H1 (cell line): ENCODE data around the gene KLHL7. TPM values are rescaled to one million over a fixed set of nuclear protein-coding genes. Genes with fewer than 3 reads are reported as not detected.

Source experiments
- CTCF ChIA-PET: fragments of 300-600 bp; sonication (Branson Sonifier 250); formaldehyde crosslinking; loops from one replicate; lab custom pipeline; 2021; ENCODE audit not compliant: partially characterized antibody; lab: Charles Lee
- POLR2A ChIA-PET: fragments of 300-600 bp; sonication (Branson Sonifier 250); formaldehyde crosslinking; loops from one replicate; lab custom pipeline; 2021; ENCODE audit warnings: inconsistent platforms; ENCODE audit not compliant: partially characterized antibody; lab: Charles Lee
- DNase-seq, 2 experiments: peaks; one replicate each; pipeline versions ENCODE4 v3.0.0 to v3.0.0-alpha.2; 2010 to 2022; ENCODE audit warnings: low spot score in 2 of 2, low read depth in 1 of 2, mixed read lengths in 1 of 2
- FAIRE-seq: peaks from 2 replicates; lab custom pipeline; 2011; peaks lifted over from hg19 to GRCh38; lab: Jason Lieb, UNC
- H2AFZ ChIP-seq: 2 replicates; pipeline ENCODE4 v1.8.1; 2012; ENCODE audit warnings: low read length, inconsistent platforms
- H2AK5ac ChIP-seq: 2 replicates; pipeline ENCODE4 v1.6.1; 2013; ENCODE audit warnings: low read depth, low read length
- H2BK120ac ChIP-seq: replicated peaks from 2 replicates; pipeline ENCODE3; 2013; ENCODE audit warnings: low read depth, low read length, inconsistent platforms
- H2BK12ac ChIP-seq: 2 replicates; pipeline ENCODE4 v1.6.1; 2013; ENCODE audit warnings: low read depth, low read length
- H2BK15ac ChIP-seq: 2 replicates; pipeline ENCODE4 v1.6.1; 2013; ENCODE audit warnings: low read length
- H2BK20ac ChIP-seq: 2 replicates; pipeline ENCODE4 v1.6.1; 2013; ENCODE audit warnings: low read length
- H2BK5ac ChIP-seq: 2 replicates; pipeline ENCODE4 v1.6.1; 2013; ENCODE audit warnings: low read depth, low read length
- H3K14ac ChIP-seq: 2 replicates; pipeline ENCODE4 v1.6.1; 2013; ENCODE audit warnings: inconsistent platforms; ENCODE audit not compliant: insufficient read length
- H3K18ac ChIP-seq: 2 replicates; pipeline ENCODE4 v1.6.1; 2013; ENCODE audit warnings: low read length; ENCODE audit errors: extremely low read depth
- H3K23ac ChIP-seq: 2 replicates; pipeline ENCODE4 v1.6.1; 2013; ENCODE audit warnings: inconsistent platforms; ENCODE audit not compliant: insufficient read length
- H3K23me2 ChIP-seq: 2 replicates; pipeline ENCODE4 v1.6.1; 2013; ENCODE audit warnings: low read depth, low read length
- H3K27ac ChIP-seq: 2 replicates; pipeline ENCODE4 v1.6.1; 2011; ENCODE audit warnings: low read depth, low read length, inconsistent platforms
- H3K27me3 ChIP-seq, 4 experiments: replicated peaks in 1 of 4; 1 replicate in 1 of 4; 2 replicates in 3 of 4; pipeline versions ENCODE4 v1.6.1 to v1.8.1; 2011 to 2013; ENCODE audit warnings: low read length in 3 of 4, mild to moderate bottlenecking in 3 of 4, inconsistent platforms in 2 of 4, mixed read lengths in 2 of 4, moderate library complexity in 1 of 4; ENCODE audit not compliant: control insufficient read depth in 3 of 4, insufficient read depth in 3 of 4; ENCODE audit errors: extremely low read depth in 1 of 4
- H3K36me3 ChIP-seq, 4 experiments: 2 replicates each; pipeline versions ENCODE4 v1.6.1 to v1.8.1; 2011 to 2013; ENCODE audit warnings: mild to moderate bottlenecking in 4 of 4, low read length in 3 of 4, moderate library complexity in 2 of 4, control low read depth in 1 of 4, inconsistent platforms in 1 of 4; ENCODE audit not compliant: insufficient read depth in 4 of 4, control insufficient read depth in 2 of 4
- H3K4ac ChIP-seq: replicated peaks from 2 replicates; pipeline ENCODE3; 2013; ENCODE audit warnings: low read length, low read depth, mixed read lengths, inconsistent platforms; ENCODE audit not compliant: insufficient read length
- H3K4me1 ChIP-seq, 4 experiments: replicated peaks in 1 of 4; 1 replicate in 1 of 4; 2 replicates in 3 of 4; pipeline versions ENCODE4 v1.6.1 to v1.8.1; 2011 to 2013; ENCODE audit warnings: low read length in 3 of 4, inconsistent platforms in 2 of 4, mixed read lengths in 1 of 4; ENCODE audit not compliant: insufficient read depth in 4 of 4, control insufficient read depth in 3 of 4
- H3K4me2 ChIP-seq, 2 experiments: 2 replicates each; pipeline versions ENCODE4 v1.6.1 to v1.8.1; 2011 to 2013; ENCODE audit warnings: low read depth in 2 of 2, low read length in 2 of 2, control low read depth in 1 of 2, inconsistent platforms in 1 of 2, mild to moderate bottlenecking in 1 of 2; ENCODE audit not compliant: insufficient read depth in 1 of 2
- H3K4me3 ChIP-seq, 4 experiments: fragments of 200-600, 300-600 bp in 1 of 4; sonication (generic), shearing (Covaris generic), sonication (Bioruptor Twin) in 1 of 4; 2 replicates each; pipeline versions ENCODE4 v1.5.1 to v1.8.1; 2011 to 2016; ENCODE audit warnings: low read length in 4 of 4, low read depth in 3 of 4, control low read depth in 2 of 4, inconsistent platforms in 2 of 4, mild to moderate bottlenecking in 2 of 4, mixed read lengths in 1 of 4, moderate library complexity in 1 of 4; ENCODE audit not compliant: insufficient read depth in 2 of 4; ENCODE audit errors: extremely low read depth in 1 of 4
- H3K56ac ChIP-seq: replicated peaks from 2 replicates; pipeline ENCODE3; 2013; ENCODE audit warnings: low read depth, mild to moderate bottlenecking, mixed read lengths, low read length, inconsistent platforms; ENCODE audit not compliant: insufficient read length
- H3K79me1 ChIP-seq: 2 replicates; pipeline ENCODE4 v1.6.1; 2013; ENCODE audit warnings: low read depth, low read length, control low read depth
- H3K79me2 ChIP-seq, 2 experiments: 2 replicates each; pipeline versions ENCODE4 v1.6.1 to v1.8.1; 2012 to 2013; ENCODE audit warnings: low read length in 2 of 2, mild to moderate bottlenecking in 2 of 2, inconsistent platforms in 1 of 2; ENCODE audit not compliant: insufficient read depth in 2 of 2, control insufficient read depth in 1 of 2
- H3K9ac ChIP-seq, 4 experiments: replicated peaks in 1 of 4; 1 replicate in 1 of 4; 2 replicates in 3 of 4; pipeline versions ENCODE4 v1.6.1 to v1.8.1; 2011 to 2013; ENCODE audit warnings: low read depth in 3 of 4, low read length in 3 of 4, control low read depth in 2 of 4, mild to moderate bottlenecking in 2 of 4, moderate library complexity in 2 of 4, inconsistent platforms in 1 of 4; ENCODE audit errors: extremely low read depth in 1 of 4
- H3K9me3 ChIP-seq, 2 experiments: 2 replicates each; pipeline versions ENCODE4 v1.6.1 to v1.8.1; 2012 to 2013; ENCODE audit warnings: mild to moderate bottlenecking in 2 of 2, moderate library complexity in 2 of 2, control low read depth in 1 of 2, inconsistent platforms in 1 of 2, low read depth in 1 of 2, low read length in 1 of 2, mixed read lengths in 1 of 2; ENCODE audit not compliant: insufficient read depth in 2 of 2
- H4K20me1 ChIP-seq, 2 experiments: replicated peaks in 1 of 2; 2 replicates each; pipeline versions ENCODE3 to v1.8.1; 2011 to 2013; ENCODE audit warnings: inconsistent platforms in 2 of 2, low read length in 2 of 2, mild to moderate bottlenecking in 1 of 2; ENCODE audit not compliant: insufficient read depth in 2 of 2, control insufficient read depth in 1 of 2
- H4K5ac ChIP-seq: 2 replicates; pipeline ENCODE4 v1.6.1; 2013; ENCODE audit warnings: low read length, low read depth, mixed read lengths, inconsistent platforms; ENCODE audit not compliant: insufficient read length
- H4K8ac ChIP-seq: 2 replicates; pipeline ENCODE4 v1.8.0; 2013; ENCODE audit warnings: mild to moderate bottlenecking, moderate library complexity, low read length, inconsistent platforms; ENCODE audit not compliant: insufficient read depth; ENCODE audit errors: extremely low read depth
- H4K91ac ChIP-seq: replicated peaks from 2 replicates; pipeline ENCODE3; 2013; ENCODE audit warnings: low read length, mixed read lengths, inconsistent platforms; ENCODE audit not compliant: insufficient read length
- ATF3 ChIP-seq: IDR thresholded peaks from 2 replicates; pipeline ENCODE4 v1.6.1; 2011; ENCODE audit warnings: low read depth, mild to moderate bottlenecking, low read length; ENCODE audit not compliant: insufficient read depth
- EGR1 ChIP-seq: IDR thresholded peaks from 2 replicates; pipeline ENCODE4 v1.6.1; 2011; ENCODE audit warnings: low read depth, low read length, borderline replicate concordance
- POLR2AphosphoS5 ChIP-seq: IDR thresholded peaks from 2 replicates; pipeline ENCODE4 v1.6.1; 2011; ENCODE audit warnings: low read depth, low read length
- SAP30 ChIP-seq: fragments of 300-600 bp; sonication (generic); IDR thresholded peaks from 2 replicates; pipeline ENCODE4 v1.7.1; 2012; ENCODE audit warnings: low read length, moderate library complexity, mild to moderate bottlenecking, inconsistent platforms; ENCODE audit not compliant: insufficient read depth, insufficient replicate concordance
- TAF1 ChIP-seq: IDR thresholded peaks from 2 replicates; pipeline ENCODE4 v1.6.1; 2011; ENCODE audit warnings: mild to moderate bottlenecking, low read depth, low read length
- WGBS, 2 experiments: shearing (Covaris generic) in 1 of 2; methylation state at CpG; one replicate each; pipeline versions ENCODE4 v1.1.6 to v1.1.7; 2013 to 2015; ENCODE audit warnings: low lambda C conversion rate in 2 of 2, mixed read lengths in 2 of 2, inconsistent platforms in 1 of 2, low coverage in 1 of 2, missing lambda C conversion rate in 1 of 2; ENCODE audit not compliant: insufficient replicate concordance in 2 of 2, insufficient coverage in 1 of 2, insufficient read length in 1 of 2; ENCODE audit errors: extremely low coverage in 1 of 2, missing lambda C conversion rate in 1 of 2; 5-methylcytosine and 5-hydroxymethylcytosine counted together
- polyA plus RNA-seq, 7 experiments: library from polyadenylated mRNA; depleted of rRNA in 3 of 7; stranded (reverse) in 5 of 7; unstranded in 2 of 7; fragments of >200 nt in 5 of 7; fragments of 200-250 nt in 2 of 7; gene quantifications; 1 replicate in 5 of 7; 2 replicates in 1 of 7; 4 replicates in 1 of 7; pipeline versions ENCODE4 v1.2.1 to v1.2.3, GENCODE V29; 2011 to 2013; ENCODE audit warnings: missing spikeins in 2 of 7, mixed read lengths in 2 of 7
- total RNA-seq: library from RNA; stranded (reverse); fragmentation: NEBNext Ultra II Directional; extraction: Animal tissue kit (Norgen Biotek cat#: 25700); gene quantifications from 2 replicates; pipeline ENCODE4 v1.2.1, GENCODE V29; 2021

KLHL7 gene
- total and polyA plus RNA-seq, 2 of the 8 experiments (the other 6 are each of a cell fraction or from before 2014, with no cell fraction given), result 65.3 to 115 TPM

DNA sequence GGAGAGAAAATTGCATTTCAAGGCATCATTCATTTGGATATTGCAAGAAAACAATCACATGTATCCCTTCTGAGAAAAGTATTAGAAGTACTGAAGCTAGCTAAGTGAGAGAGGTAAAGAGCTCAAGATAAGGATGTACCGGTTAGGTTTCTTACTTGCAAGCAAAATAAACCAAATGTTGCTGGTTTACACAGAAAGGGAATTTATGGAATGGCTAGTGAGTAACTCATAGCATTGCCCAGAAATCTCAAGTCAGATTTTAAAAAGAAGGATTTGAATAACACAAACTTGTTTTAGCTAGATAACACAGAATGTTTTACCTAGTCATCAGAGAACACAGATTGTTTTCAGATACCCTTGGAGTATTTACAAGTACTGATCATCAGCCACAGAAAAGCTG, 30.6 kb downstream of the KLHL7 start:
- H2BK20ac ChIP-seq, result no peak overlapping the region
- no peaks in the 10 kb centered on the region for H3K27me3 ChIP-seq
- TF ChIP-seq EGR1 (no peak), TAF1 (no peak), POLR2AphosphoS5 (no peak), ATF3 (no peak), SAP30 (no peak)
- TF ChIP-seq, all 59 proteins: peak for 0
- no peak overlapping the region for H3K56ac ChIP-seq
- H2AK5ac ChIP-seq, result no peak overlapping the region
- no peaks in the 10 kb centered on the region for H3K79me1 ChIP-seq
- H3K27ac ChIP-seq, result no peak overlapping the region
- FAIRE-seq (no peak), DNase-seq (no peak)
- H4K91ac ChIP-seq, result no peak overlapping the region
- POLR2A ChIA-PET, result interaction anchor here (0.9 to 2.4 kb wide), 5 partner anchors 9 to 30 kb away, joined by 3 to 12 read pairs (median 4); partner anchors contain the start of gene KLHL7
- H3K14ac ChIP-seq, result no peak overlapping the region
- H2BK12ac ChIP-seq, result no peak overlapping the region
- H4K5ac ChIP-seq, result no peak overlapping the region
- H3K9ac ChIP-seq, result no peak overlapping the region
- H3K4me1 ChIP-seq, result peaks cover 0 to 2% (median 2%) of the 10 kb centered on the region in 4 experiments; a peak in 3 of 7 replicates
- no peak overlapping the region for H3K4ac ChIP-seq
- 81% methylated on average over 1 of the region's 1 CpG; no CpG with 5 or more reads in 1 of the 2 experiments for WGBS, 2 experiments
- H2BK15ac ChIP-seq, result no peak overlapping the region
- H3K4me3 ChIP-seq, result no peak overlapping the region
- no peaks in the 10 kb centered on the region for H3K79me2 ChIP-seq
- no peak overlapping the region for H2BK120ac ChIP-seq
- H3K36me3 ChIP-seq, result peaks cover 0 to 16% (median 3%) of the 10 kb centered on the region in 4 experiments; a peak in 4 of 8 replicates
- H2AFZ ChIP-seq, result no peak overlapping the region
- H4K20me1 ChIP-seq, result no peaks in the 10 kb centered on the region
- no peak overlapping the region for H4K8ac ChIP-seq
- H3K9me3 ChIP-seq, result 0 out of 4 replicates have a peak, but pooled peaks cover 0 to 2% of the 10 kb centered on the region in 2 experiments
- H2BK5ac ChIP-seq, result no peak overlapping the region
- no peak overlapping the region for H3K23ac ChIP-seq
- CTCF ChIA-PET, result interaction anchor here (0.9 to 1.3 kb wide), 2 partner anchors 9 to 12 kb away, joined by 4 read pairs; no protein-coding TSS in a partner anchor
- H3K4me2 ChIP-seq, result no peak overlapping the region
- no peak overlapping the region for H3K18ac ChIP-seq
- H3K23me2 ChIP-seq, result no peaks in the 10 kb centered on the region
